Neural cell (in vitro differentiated cells): Measurements from ENCODE around the gene ADAMTS15.

Source experiments
- CTCF ChIP-seq: fragments of 450-650 bp; IDR thresholded peaks from 2 replicates; pipeline ENCODE4 v1.5.1; 2014; ENCODE audit warnings: antibody characterized with exemption, mild to moderate bottlenecking, moderate library complexity; ENCODE audit not compliant: poor library complexity, severe bottlenecking
- EZH2 ChIP-seq: fragments of 200-600, 300-800 bp; shearing (Covaris generic), sonication (generic); IDR thresholded peaks from 2 replicates; pipeline ENCODE4 v1.6.1; 2014; ENCODE audit warnings: antibody characterized with exemption, low read length, borderline replicate concordance, mild to moderate bottlenecking; ENCODE audit not compliant: insufficient read depth, poor library complexity, severe bottlenecking
- RAD21 ChIP-seq: fragments of 450-650 bp; conservative IDR thresholded peaks from 2 replicates; pipeline ENCODE4 v1.6.1; 2014; ENCODE audit warnings: antibody characterized with exemption, mild to moderate bottlenecking, moderate library complexity
- TAF1 ChIP-seq: IDR thresholded peaks from 2 replicates; pipeline ENCODE4 v1.6.1; 2012; ENCODE audit warnings: low read depth

DNA sequence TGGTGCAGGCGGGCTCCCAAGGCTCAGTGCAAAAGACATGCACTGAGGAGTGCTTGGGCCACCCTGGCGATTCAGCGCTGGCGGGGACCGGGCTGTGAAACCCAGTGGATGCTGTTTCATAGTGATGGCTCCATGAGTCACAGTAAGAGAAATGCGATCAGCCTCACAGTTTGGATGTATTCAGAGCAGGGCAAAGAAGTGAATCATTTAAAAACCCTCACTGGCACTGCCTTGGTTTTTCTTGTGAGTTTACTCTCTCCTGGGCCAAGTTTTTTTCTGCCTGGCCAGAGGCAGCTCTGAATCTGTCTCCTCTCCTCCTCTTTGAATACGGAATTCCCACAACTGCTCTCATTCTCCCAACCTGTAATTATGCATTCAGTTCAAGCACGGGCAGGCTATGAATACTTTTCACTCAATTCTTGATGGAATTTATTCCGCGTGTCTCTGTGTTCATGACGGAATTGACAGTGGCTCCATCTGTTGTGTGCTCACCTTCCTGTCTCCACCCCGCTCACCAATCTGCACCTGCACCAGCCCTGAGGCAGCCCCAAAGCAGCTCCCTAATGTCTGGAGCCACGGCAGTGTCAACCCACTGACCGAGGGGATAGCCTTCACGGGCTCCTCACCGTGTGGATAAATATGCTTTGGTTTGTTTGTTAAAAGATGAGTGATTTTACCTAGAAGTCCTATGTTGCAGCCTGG, 34.9 kb upstream of the ADAMTS15 start:
- TF ChIP-seq CTCF (no peak), EZH2 (no peak), RAD21 (no peak), TAF1 (no peak)
